Hepatocyte (in vitro differentiated cells): ENCODE results near the gene EXOSC9. TPM values are rescaled to one million over a fixed set of nuclear protein-coding genes. Genes with fewer than 3 reads are reported as not detected.

ENCODE experiments used
- DNase-seq: peaks from one replicate; pipeline ENCODE4 v3.0.0-alpha.2; 2016; ENCODE audit warnings: low spot score
- H2AFZ ChIP-seq: fragments of 200-600 bp; sonication (generic); 2 replicates; pipeline ENCODE4 v1.6.0; 2016; ENCODE audit warnings: antibody characterized with exemption, mild to moderate bottlenecking
- H3K27ac ChIP-seq: fragments of 200-600 bp; sonication (generic); 2 replicates; pipeline ENCODE4 v1.5.1; 2016; ENCODE audit warnings: mild to moderate bottlenecking
- H3K27me3 ChIP-seq: fragments of 200-600 bp; sonication (generic); 2 replicates; pipeline ENCODE4 v1.6.1; 2016
- H3K36me3 ChIP-seq: fragments of 200-600 bp; sonication (generic); replicated peaks from 2 replicates; pipeline ENCODE4 v1.5.1; 2016; ENCODE audit warnings: low read depth; ENCODE audit not compliant: insufficient read depth
- H3K4me1 ChIP-seq: fragments of 200-600 bp; sonication (generic); 2 replicates; pipeline ENCODE4 v1.5.1; 2016; ENCODE audit warnings: mild to moderate bottlenecking, moderate library complexity; ENCODE audit not compliant: insufficient read depth
- H3K4me2 ChIP-seq: fragments of 200-600 bp; sonication (generic); 2 replicates; pipeline ENCODE4 v1.6.0; 2016
- H3K4me3 ChIP-seq: fragments of 200-600 bp; sonication (generic); 2 replicates; pipeline ENCODE4 v1.5.1; 2016; ENCODE audit warnings: mild to moderate bottlenecking
- H3K79me2 ChIP-seq: fragments of 200-600 bp; sonication (generic); 2 replicates; pipeline ENCODE4 v1.6.0; 2017; ENCODE audit warnings: mild to moderate bottlenecking
- H3K9me2 ChIP-seq: fragments of 200-600 bp; sonication (generic); replicated peaks from 2 replicates; pipeline ENCODE4 v1.6.0; 2017; ENCODE audit warnings: mild to moderate bottlenecking; ENCODE audit not compliant: insufficient read depth
- H3K9me3 ChIP-seq: fragments of 200-600 bp; sonication (generic); 2 replicates; pipeline ENCODE4 v1.5.1; 2016; ENCODE audit warnings: low read depth, mild to moderate bottlenecking
- H4K20me1 ChIP-seq: fragments of 200-600 bp; sonication (generic); 2 replicates; pipeline ENCODE4 v1.6.0; 2016; ENCODE audit warnings: mild to moderate bottlenecking; ENCODE audit not compliant: insufficient read depth, poor library complexity, severe bottlenecking
- CTCF ChIP-seq: fragments of 200-600 bp; sonication (generic); IDR thresholded peaks from 2 replicates; pipeline ENCODE4 v1.5.1; 2016; ENCODE audit warnings: antibody characterized with exemption, mild to moderate bottlenecking; ENCODE audit not compliant: poor library complexity
- EZH2 ChIP-seq: fragments of 200-600 bp; sonication (generic); IDR thresholded peaks from 2 replicates; pipeline ENCODE4 v1.6.1; 2016; ENCODE audit warnings: antibody characterized with exemption, mild to moderate bottlenecking, borderline replicate concordance
- EZH2phosphoT487 ChIP-seq: fragments of 200-600 bp; sonication (generic); IDR thresholded peaks from one replicate; pipeline ENCODE4 v1.6.1; 2018; ENCODE audit warnings: antibody characterized with exemption, mild to moderate bottlenecking, low read depth, moderate library complexity; ENCODE audit not compliant: unreplicated experiment, severe bottlenecking
- WGBS: methylation state at CpG from one replicate; pipeline ENCODE4 v1.1.6; 2016; ENCODE audit warnings: low lambda C conversion rate; ENCODE audit errors: missing lambda C conversion rate; 5-methylcytosine and 5-hydroxymethylcytosine counted together
- polyA plus RNA-seq: library from polyadenylated mRNA; unstranded; fragments of >200 nt; fragmentation: Nextera tagmentation; extraction: Ambion mirVana; gene quantifications from 2 replicates; pipeline ENCODE4 v1.2.1, GENCODE V29; 2016
- total RNA-seq: library from RNA; depleted of rRNA; stranded (reverse); fragments of >200 nt; gene quantifications from 2 replicates; pipeline ENCODE4 v1.2.3, GENCODE V29; 2014

The EXOSC9 gene
- total and polyA plus RNA-seq, 2 experiments from 2014 or later, result 14.4 to 23.1 TPM

GRCh38 chr4:121773883-121774282 is 27.2 kb upstream of the EXOSC9 start:
- no peaks in the 10 kb centered on the region for H4K20me1 ChIP-seq
- WGBS, result 87% methylated on average over 1 of the region's 1 CpG
- TF ChIP-seq EZH2 (no peak), EZH2phosphoT487 (no peak), CTCF (no peak)

DNA sequence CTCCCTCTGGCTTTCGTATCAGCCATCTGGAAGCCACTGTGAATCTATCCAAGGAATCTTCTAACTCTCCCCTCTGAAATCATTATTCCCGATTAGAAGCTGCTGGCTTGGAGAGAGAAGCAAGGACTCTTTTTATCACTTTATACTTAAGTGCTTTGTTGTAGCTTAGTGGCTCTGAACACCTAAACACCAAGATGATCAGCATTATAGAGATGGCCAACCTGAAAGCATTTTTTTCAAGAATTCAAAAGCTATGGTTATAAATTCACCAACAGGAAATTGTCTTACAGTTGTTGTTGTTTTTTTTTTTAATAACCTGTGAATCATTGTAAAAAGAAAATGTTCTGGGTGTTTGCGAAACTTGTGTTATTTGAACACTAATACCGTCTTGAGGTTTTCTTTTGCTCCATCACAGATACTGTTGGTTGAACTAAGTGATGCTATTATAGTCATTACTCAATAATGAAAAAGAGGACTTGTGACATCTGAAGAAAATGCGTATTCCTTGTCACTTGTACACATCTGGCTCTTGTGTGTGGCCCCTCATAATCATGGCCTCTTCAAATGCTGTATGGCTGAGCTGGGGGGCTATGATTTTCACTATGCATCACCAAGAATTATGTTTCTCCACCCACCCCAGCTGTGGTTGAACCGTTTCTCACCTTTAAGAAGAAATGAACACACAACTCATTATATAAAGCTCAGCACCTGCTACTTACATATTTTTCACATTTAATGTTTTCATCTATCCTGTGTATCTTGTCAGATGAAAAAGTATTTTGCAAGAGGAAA is 24.3 kb upstream of the EXOSC9 start:
- 82% methylated on average over 6 of the region's 6 CpGs for WGBS
- Histone ChIP-seq H3K4me3 (no peak overlapping the region), H3K27ac (no peak overlapping the region), H3K9me3 (no peaks in the 10 kb centered on the region), H3K9me2 (no peaks in the 10 kb centered on the region), H3K4me1 (no peaks in the 10 kb centered on the region), H3K4me2 (no peak overlapping the region), H4K20me1 (no peaks in the 10 kb centered on the region), H3K79me2 (no peaks in the 10 kb centered on the region), H3K36me3 (no peaks in the 10 kb centered on the region), H3K27me3 (peaks cover 5% of the 10 kb centered on the region), H2AFZ (no peak overlapping the region)
- DNase-seq, result no peak
- TF ChIP-seq EZH2phosphoT487, result no peak
- TF ChIP-seq EZH2, result no peak
- TF ChIP-seq CTCF, result no peak

More at GRCh38 chr4:121773883-121774282, 27.2 kb upstream of the EXOSC9 start:
- no peak overlapping the region for H3K4me2 ChIP-seq
- H3K9me3 ChIP-seq, result no peaks in the 10 kb centered on the region
- H3K27me3 ChIP-seq, result peaks cover 26% of the 10 kb centered on the region
- no peak overlapping the region for H3K27ac ChIP-seq
- no peak overlapping the region for H2AFZ ChIP-seq
- DNase-seq, result no peak
- H3K4me1 ChIP-seq, result no peaks in the 10 kb centered on the region
- H3K4me3 ChIP-seq, result no peak overlapping the region
- H3K79me2 ChIP-seq, result no peaks in the 10 kb centered on the region
- no peaks in the 10 kb centered on the region for H3K9me2 ChIP-seq
- no peaks in the 10 kb centered on the region for H3K36me3 ChIP-seq

DNA sequence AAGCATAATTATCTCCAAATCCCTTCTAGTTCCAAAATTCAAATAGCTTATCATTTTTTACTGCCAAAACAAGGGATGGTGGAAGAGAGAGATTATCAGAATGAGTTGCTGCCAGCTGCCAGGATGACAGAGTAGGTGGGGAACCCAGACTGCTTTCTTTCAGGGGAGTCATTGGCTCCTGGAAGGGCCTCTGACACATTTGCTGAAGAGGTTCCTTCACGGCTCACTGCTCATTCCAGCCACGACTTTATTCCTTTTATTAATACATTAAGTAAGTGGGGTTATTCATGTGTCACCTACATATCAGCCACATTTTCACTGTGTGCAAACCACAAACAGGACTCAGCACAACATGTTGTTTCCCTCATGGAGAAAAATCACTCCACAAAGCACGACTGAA is 23.5 kb upstream of the EXOSC9 start:
- Histone ChIP-seq H4K20me1 (no peaks in the 10 kb centered on the region), H3K4me1 (no peaks in the 10 kb centered on the region), H3K27me3 (peaks cover 2% of the 10 kb centered on the region), H3K4me2 (no peak overlapping the region), H3K4me3 (no peak overlapping the region), H3K9me2 (no peaks in the 10 kb centered on the region), H2AFZ (no peak overlapping the region), H3K27ac (no peak overlapping the region), H3K79me2 (no peaks in the 10 kb centered on the region), H3K9me3 (no peaks in the 10 kb centered on the region), H3K36me3 (no peaks in the 10 kb centered on the region)
- 59% methylated on average over 3 of the region's 3 CpGs for WGBS
- DNase-seq, result no peak
- no peak for TF ChIP-seq CTCF
- TF ChIP-seq EZH2, result no peak
- TF ChIP-seq EZH2phosphoT487, result no peak
